Medulla oblongata (tissue), 1 donor: ENCODE measurements around the gene SPRYD3.

Source experiments
- DNase-seq: peaks from one replicate; pipeline ENCODE4 v3.0.0-alpha.2; 2015; ENCODE audit errors: extremely low spot score

SPRYD3 gene

DNA sequence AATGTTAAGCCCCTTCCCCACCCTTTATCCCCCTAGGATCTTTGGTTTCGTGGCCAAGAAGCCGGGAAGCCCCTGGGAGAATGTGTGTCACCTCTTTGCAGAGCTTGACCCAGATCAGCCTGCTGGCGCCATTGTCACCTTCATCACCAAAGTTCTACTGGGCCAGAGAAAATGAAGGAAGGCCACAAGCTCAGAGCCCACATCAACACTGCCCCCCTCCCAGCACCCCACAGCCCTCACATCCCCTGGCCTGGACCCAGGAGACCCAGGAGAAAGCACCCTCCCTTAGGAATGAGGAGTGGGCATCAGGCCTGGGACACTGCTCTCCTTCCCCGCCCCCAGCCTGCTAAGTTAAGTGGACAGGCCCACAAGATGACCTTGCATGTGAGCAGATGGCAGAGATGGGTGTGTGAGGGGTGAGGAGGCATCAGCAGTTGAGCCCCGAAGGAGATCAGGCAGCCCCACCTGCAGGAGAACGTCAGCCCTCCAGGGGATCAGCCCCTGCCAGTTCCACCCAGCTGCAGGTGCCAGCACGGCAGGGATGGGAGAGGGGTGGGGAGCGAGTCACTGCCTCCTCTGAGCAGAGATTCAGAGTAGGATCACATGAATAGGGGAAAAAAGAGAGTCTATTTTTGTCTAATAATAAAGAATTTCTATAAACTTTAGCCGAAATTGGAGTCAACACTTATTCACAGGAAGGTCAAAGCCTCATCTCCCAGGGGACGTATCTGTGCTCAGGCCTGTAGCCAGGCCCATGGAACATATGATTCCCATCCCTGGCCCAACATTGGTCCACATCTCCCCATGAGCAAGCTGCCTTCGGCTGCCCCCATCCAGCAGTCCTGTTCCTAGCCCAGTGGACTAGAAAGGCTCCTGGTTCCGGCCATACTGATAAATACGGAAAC lies 15.2 kb downstream of the SPRYD3 start:
- DNase-seq = no peak

DNA sequence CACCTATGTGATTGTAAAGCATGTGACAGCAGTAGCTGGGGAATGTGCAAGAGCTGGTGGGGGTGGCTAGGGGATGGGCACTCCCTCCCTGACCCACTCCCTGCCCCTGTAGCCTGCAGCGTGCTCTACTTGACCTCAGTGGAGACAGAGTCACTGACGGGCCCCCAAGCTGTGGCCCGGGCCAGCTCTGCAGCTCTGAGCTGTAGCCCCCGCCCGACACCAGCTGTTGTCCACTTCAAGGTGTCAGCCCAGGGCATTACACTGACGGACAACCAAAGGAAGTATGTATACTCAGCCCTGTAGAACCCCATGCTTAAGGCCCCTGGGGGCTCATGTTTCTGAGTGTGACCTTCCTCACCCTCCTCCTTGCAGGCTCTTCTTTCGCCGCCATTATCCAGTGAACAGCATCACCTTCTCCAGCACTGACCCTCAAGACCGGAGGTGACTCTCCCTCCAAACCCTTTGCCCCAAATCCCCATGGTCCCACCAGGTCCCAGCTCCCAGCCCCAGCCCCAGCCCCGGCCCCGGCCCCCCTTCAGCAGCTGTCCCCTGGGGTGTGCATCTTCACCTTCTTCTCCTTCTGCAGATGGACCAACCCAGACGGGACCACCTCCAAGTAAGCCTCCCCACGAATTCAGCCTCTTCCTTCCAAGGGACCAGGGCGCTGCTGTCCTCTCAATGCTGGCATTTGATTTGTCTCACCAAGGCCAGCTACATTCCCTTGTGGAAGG lies 16.0 kb downstream of the SPRYD3 start:
- DNase-seq = no peak

DNA sequence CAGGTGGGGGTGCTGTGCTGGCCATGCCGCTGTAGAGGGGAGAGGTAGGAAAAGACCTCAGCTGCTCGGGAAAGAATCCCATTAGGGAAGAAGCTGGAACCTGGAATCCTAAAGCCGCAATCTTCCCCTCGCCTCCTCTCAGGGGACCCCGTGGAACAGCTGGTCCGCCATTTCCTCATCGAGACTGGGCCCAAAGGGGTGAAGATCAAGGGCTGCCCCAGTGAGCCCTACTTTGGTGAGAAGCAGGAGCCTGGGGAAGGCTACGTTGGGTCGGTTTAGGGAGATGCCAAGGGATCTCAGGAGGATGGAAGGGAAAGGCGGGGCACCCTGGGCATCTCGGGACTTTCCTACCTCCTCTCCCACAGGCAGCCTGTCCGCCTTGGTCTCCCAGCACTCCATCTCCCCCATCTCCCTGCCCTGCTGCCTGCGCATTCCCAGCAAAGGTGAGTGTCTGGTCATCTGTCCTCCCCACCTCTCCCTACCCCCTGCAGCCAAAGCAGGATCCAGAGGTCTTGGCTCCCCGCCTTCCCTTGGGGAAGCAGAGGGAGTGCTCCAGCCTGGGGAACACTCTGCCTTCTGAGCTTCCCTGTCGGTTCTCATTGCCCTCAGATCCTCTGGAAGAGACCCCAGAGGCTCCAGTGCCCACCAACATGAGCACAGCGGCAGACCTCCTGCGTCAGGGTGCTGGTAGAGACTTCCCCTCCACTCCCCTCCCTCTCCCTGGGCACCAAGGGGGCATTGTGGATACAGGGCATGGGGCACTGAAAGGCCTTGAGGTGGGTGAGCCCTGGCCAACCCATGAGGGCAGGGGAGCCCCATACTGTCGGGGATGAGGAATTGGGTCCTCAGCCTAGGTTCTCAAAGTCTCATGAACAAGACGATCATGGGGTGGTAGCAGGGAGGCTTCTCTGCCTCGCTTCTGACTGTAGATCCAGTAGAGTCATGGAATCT lies 16.9 kb downstream of the SPRYD3 start:
- no peak for DNase-seq

GRCh38 chr12:53061404-53062010 lies 17.7 kb downstream of the SPRYD3 start:
- DNase-seq = no peak

GRCh38 chr12:53060721-53061276 lies 18.4 kb downstream of the SPRYD3 start:
- DNase-seq = no peak

- DNase-seq = no peak
Measured at GRCh38 chr12:53060064-53060720, 19.0 kb downstream of the SPRYD3 start.

DNA sequence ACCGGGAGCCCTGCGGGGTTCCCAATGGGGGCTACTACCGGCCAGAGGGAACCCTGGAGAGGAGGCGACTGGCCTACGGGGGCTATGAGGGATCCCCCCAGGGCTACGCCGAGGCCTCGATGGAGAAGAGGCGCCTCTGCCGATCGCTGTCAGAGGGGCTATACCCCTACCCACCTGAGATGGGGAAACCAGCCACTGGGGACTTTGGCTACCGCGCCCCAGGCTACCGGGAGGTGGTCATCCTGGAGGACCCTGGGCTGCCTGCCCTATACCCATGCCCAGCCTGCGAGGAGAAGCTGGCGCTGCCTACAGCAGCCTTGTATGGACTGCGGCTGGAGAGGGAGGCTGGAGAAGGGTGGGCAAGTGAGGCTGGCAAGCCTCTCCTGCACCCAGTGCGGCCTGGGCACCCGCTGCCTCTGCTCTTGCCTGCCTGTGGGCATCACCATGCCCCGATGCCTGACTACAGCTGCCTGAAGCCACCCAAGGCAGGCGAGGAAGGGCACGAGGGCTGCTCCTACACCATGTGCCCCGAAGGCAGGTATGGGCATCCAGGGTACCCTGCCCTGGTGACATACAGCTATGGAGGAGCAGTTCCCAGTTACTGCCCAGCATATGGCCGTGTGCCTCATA lies 19.6 kb downstream of the SPRYD3 start:
- DNase-seq = no peak

GRCh38 chr12:53058674-53059433 lies 20.3 kb downstream of the SPRYD3 start:
- DNase-seq = no peak

GRCh38 chr12:53057816-53058500 lies 21.2 kb downstream of the SPRYD3 start:
- no peak for DNase-seq

DNA sequence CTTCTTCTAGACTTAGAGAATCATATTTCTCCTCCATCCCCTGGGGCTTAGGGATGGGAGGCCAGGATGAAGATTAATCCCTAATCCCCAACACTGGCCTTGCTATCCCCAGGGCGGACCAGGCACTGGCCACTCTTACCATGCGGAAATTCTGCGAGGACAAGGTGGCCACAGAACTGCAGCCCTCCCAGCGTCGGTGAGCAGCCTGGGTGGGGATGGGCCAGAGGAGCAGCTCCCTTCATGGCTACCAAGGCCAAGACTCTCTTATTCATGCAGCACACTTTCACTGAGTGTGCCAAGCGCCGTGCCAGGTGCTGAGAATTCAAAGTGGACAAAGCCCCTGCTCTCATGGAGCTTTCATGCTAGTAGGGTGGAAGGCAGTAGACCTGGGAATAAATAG lies 22.3 kb downstream of the SPRYD3 start:
- DNase-seq = no peak

GRCh38 chr12:53056296-53056695 lies 22.9 kb downstream of the SPRYD3 start:
- no peak for DNase-seq

DNA sequence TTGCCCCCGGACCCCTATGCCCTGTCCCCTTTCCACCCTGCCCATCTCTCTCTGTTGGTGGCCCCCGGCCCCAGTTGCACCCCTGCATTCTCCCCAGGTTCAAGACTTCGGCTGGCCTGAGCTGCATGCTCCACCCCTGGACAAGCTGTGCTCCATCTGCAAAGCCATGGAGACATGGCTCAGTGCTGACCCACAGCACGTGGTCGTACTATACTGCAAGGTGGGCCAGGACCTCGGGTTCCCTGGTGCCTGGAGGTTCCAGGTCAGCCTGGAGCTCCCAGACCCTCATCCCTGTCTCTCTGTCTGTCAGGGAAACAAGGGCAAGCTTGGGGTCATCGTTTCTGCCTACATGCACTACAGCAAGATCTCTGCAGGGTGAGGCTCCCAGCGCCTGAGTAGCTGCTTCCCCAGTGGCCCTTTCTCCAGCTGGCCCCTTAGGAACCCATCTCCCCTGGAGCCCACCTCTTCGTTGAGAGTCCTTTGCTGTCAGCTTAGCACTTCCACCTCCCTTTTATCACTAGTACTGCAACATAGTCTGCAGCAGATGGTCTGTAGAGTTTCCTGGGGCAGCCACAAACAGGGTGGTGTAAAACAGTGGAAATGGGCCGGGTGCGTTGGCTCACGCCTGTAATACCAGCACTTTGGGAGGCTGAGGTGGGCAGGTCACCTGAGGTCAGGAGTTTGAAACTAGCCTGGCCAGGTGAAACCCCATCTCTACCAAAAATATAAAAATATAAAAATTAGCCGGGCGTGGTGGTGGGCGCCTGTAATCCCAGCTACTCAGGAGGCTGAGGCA lies 23.5 kb downstream of the SPRYD3 start:
- DNase-seq = no peak

DNA sequence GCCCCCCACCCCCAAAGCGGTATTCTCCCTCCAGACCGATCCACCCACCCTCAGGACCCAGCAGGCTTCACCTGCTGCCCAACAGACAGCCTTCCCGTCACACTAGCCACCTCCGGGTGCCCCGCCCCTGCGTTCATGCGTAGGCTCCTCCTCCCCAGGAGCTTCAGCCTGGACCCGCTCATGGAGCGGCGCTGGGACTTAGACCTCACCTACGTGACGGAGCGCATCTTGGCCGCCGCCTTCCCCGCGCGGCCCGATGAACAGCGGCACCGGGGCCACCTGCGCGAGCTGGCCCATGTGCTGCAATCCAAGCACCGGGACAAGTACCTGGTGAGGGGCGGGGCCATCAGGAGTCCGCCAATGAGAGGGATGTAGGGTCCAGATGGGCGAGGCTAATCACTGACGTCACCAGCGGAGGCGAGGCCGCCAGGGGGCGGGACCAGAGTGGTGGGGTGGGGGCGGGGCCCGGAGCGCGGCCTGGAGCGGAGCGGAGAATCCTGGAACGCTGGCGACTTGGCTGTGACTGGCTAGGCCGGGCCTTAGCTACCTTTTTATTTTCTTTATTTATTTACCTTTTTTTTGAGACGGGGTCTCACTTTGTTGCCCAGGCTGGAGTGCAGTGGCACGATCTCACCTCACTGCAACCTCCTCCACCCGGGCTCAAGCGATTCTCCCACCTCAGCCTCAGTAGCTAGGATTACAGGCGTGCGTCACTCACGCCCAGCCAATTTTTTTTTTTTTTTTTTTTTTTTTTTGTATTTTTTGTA lies 24.9 kb downstream of the SPRYD3 start:
- DNase-seq = peak; percentile 98

DNA sequence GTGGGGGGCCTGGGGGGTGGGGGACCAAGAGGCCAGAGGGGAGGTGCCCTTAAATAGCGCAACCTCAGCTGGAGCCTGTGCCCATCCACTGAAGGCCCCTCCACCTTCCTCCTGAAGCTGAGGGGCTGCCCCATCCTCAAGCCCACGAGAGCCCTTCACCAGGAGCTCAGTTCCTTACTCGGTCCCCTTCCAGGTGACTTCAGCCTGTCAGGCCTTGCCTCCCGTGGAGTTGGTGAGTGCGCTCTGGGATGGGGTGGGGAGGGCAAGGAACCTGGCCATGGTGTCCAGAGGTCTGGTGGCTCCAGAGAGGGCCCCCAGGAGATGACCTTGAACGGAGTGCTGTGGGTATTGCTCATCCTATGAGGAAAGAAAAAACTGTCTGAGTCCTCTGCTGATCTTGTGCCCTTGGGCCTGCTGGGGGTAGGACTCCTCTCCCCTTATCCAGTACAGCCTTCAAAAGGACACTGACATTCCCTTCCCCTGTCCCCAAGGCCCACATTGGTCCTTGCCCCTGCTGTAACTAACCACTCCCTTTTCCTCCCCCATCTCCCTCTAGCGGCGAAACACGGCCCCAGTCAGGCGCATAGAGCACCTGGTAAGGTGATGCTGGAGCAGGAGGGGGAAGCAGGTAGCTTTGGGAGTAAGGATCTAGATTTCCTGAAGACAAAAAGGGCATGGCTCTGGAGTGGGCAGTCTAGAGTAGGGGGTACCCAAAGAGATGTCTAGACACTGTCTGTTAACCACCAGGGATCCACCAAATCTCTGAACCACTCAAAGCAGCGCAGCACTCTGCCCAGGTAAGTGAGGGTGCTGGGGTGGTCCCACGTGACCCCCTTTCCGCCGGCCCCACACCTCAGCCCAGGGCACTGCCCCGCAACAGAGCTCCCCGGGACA lies 25.7 kb downstream of the SPRYD3 start:
- peak; percentile 71 for DNase-seq

- peak; percentile 96 for DNase-seq
Measured at GRCh38 chr12:53052419-53053217, 26.6 kb downstream of the SPRYD3 start.
